Mononuclear cell (primary cell): Measurements from ENCODE around the gene GPAT3. TPM values are rescaled to one million over a fixed set of nuclear protein-coding genes. Genes with fewer than 3 reads are reported as not detected.
"Not testable (repeated sequence)": the region's sequence is repeated elsewhere in the genome, so short reads cannot be mapped to it uniquely, and the experiment has no call there.

ENCODE experiments used
- H3K27me3 ChIP-seq: 2 replicates; pipeline ENCODE4 v1.6.0; 2011; ENCODE audit warnings: low read length, control low read depth; ENCODE audit not compliant: insufficient read depth
- H3K4me1 ChIP-seq: 2 replicates; pipeline ENCODE4 v1.5.1; 2011; ENCODE audit warnings: mild to moderate bottlenecking, low read length, control low read depth; ENCODE audit not compliant: insufficient read depth
- H3K4me3 ChIP-seq: 2 replicates; pipeline ENCODE4 v1.5.1; 2011; ENCODE audit warnings: mild to moderate bottlenecking, low read length, moderate library complexity
- H3K9me3 ChIP-seq: 2 replicates; pipeline ENCODE4 v1.5.1; 2011; ENCODE audit warnings: low read depth, mild to moderate bottlenecking, control low read depth, low read length
- total RNA-seq: library from RNA; depleted of rRNA; stranded (reverse); fragments of >200 nt; gene quantifications from one replicate; pipeline ENCODE4 v1.2.3, GENCODE V29; 2012

GPAT3 gene
- total RNA-seq, result 10.1 TPM

DNA sequence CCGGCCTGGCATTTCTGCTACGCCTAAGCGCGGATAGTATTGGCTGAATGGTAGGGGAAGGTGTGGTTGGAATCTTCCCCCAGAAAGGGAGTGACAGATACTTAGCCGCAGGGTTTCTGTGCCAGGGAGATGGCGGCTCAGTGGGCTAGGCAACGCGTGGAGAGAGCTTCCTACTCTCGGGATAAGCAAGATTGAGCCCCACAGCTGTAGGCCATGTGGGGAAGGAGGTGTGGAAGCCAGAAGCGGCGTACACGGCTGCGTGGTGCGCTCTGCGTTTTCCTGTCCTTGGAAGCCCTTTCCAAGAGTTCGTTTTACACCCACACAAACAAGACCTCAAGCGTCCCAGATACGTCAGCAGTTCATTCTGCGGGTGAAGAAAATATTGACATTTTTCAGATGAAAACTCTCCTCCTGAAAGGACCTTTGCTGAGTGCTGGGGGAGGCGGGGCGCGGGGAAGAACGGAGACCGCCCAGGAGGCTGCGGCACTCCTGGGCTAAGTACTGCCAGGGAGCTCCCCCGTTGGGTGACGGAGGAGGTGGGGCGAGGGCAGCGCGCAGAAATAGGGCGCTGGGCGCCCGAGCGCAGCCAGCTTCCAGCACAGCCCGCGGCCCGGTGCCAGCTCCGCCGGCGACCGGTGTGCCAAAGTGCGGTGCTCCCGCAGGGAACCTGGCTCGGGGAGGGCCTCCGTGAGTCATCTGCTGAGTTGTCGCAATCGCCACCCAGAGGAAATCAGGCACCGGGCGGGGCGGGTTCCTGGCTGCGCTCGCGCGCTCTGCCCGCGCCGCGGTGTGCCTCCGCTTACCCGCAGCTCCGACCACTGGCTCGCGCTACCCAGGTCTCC, at the start of gene GPAT3:
GPAT3 (plus strand) TSS at position 589 of the 842 bp plus-strand sequence. CDS start 515 bp downstream, outside the sequence.
- Histone ChIP-seq H3K4me3 (peak within 1 kb of the TSS; percentile 77), H3K4me1 (peaks cover 33% of the 10 kb centered on the region), H3K9me3 (no peaks in the 10 kb centered on the region), H3K27me3 (peaks cover 36% of the 10 kb centered on the region)

- H3K4me1 ChIP-seq, result peaks cover 13% of the 10 kb centered on the region
- H3K9me3 ChIP-seq, result no peaks in the 10 kb centered on the region
- H3K27me3 ChIP-seq, result no peaks in the 10 kb centered on the region
- no peak overlapping the region for H3K4me3 ChIP-seq
These were observed 49.3 kb upstream of the GPAT3 start for GRCh38 chr4:83486457-83487129.

DNA sequence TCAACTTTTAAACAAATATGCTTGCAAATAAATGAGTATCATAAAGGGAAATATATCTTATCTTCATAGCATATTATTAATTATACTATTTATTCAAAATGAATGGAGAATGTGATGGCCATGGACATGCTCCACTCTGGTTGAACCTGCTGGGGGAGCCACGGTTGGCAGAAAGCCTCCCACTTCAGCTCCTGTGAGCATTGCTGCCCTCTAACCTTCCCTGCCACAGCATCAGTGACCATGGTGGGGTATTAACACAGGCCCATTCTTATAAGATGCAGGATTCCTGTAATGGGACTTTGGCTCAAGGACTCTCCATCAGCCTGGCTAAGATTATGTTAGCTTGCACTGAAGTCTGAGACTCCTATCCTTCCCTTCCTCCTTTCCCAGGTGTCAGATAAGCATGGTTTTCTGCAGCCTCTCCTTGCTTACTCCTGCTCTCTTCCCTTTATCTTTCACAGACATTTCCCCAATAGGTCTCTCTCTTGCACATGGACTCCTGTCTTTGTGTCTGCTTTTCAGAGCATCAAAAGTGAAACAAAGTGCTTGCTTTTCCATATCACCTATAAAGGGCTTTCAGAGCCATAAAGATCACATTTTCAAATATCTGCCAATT, 46.1 kb upstream of the GPAT3 start:
- H3K9me3 ChIP-seq, result no peaks in the 10 kb centered on the region
- H3K4me1 ChIP-seq, result peaks cover 6% of the 10 kb centered on the region
- H3K27me3 ChIP-seq, result no peaks in the 10 kb centered on the region
- H3K4me3 ChIP-seq, result no peak overlapping the region

DNA sequence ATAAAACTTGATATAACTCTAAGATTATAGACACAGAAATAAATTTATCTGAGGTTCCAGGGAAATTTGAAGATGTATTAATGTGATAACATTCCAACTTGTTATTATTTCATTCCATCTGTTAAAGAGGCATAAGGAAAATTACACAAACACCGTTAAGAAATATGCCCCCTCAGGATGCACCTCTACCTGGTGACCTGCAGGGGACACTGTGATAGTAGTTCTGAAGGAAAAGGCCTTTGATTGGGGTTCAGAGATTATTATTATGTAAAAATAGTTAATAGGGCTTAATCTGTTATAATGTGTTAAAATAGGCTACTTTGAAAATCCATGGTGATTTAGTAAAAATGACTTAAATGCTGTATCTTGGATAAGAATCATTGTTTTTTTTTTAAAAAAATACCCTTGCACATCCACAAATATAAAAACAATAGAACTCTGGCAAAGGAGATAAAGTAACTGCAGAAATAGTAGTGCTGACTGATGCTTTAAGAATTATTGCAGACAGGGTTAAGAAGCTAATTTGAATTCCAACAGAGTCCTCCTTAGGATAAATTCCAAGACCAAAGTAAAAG, 44.9 kb upstream of the GPAT3 start:
- H3K27me3 ChIP-seq, result no peaks in the 10 kb centered on the region
- H3K4me3 ChIP-seq, result no peak overlapping the region
- H3K9me3 ChIP-seq, result no peaks in the 10 kb centered on the region
- H3K4me1 ChIP-seq, result no peaks in the 10 kb centered on the region

- not testable (repeated sequence) for H3K4me3 ChIP-seq, H3K4me1 ChIP-seq, H3K27me3 ChIP-seq, H3K9me3 ChIP-seq
These were observed 39.6 kb upstream of the GPAT3 start for GRCh38 chr4:83496085-83496917.

GRCh38 chr4:83498187-83498586, 37.7 kb upstream of the GPAT3 start:
- Histone ChIP-seq H3K4me1 (no peaks in the 10 kb centered on the region), H3K27me3 (no peaks in the 10 kb centered on the region), H3K4me3 (no peak overlapping the region), H3K9me3 (no peaks in the 10 kb centered on the region)

DNA sequence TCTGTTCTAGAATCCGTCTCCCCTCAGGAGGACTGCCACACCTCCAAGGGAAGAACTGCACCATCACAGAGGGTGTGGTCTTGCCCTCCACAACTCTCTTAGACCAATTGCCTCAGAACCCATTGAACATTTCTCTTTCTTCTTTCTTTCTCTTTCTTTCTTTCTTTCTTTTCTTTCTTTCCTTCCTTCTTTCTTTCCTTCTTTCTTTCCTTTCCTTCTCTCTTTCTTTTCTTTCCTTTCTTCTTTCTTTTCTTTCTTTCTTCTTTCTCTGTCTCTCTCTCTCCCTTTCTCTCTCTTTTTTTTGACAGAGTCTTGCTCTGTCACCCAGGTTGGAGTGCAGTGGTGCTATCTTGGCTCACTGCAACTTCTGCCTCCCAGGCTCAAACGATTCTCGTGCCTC, 34.2 kb upstream of the GPAT3 start:
- H3K4me3 ChIP-seq, H3K27me3 ChIP-seq, H3K9me3 ChIP-seq, H3K4me1 ChIP-seq: not testable (repeated sequence)

- Histone ChIP-seq H3K4me3 (no peak overlapping the region), H3K27me3 (no peaks in the 10 kb centered on the region), H3K4me1 (peaks cover 8% of the 10 kb centered on the region), H3K9me3 (no peaks in the 10 kb centered on the region)
These were observed 31.9 kb upstream of the GPAT3 start for GRCh38 chr4:83503974-83504373.

- Histone ChIP-seq H3K9me3 (no peaks in the 10 kb centered on the region), H3K4me1 (peaks cover 8% of the 10 kb centered on the region), H3K4me3 (no peak overlapping the region), H3K27me3 (no peaks in the 10 kb centered on the region)
These were observed 31.4 kb upstream of the GPAT3 start for GRCh38 chr4:83504503-83504902.

- Histone ChIP-seq H3K4me1 (peaks cover 8% of the 10 kb centered on the region), H3K9me3 (no peaks in the 10 kb centered on the region), H3K4me3 (no peak overlapping the region), H3K27me3 (no peaks in the 10 kb centered on the region)
These were observed 30.9 kb upstream of the GPAT3 start for GRCh38 chr4:83504996-83505395.

GRCh38 chr4:83509156-83509585, 26.7 kb upstream of the GPAT3 start:
- not testable (repeated sequence) for H3K9me3 ChIP-seq, H3K27me3 ChIP-seq, H3K4me1 ChIP-seq, H3K4me3 ChIP-seq

- Histone ChIP-seq H3K4me1 (no peaks in the 10 kb centered on the region), H3K4me3 (no peak overlapping the region), H3K27me3 (no peaks in the 10 kb centered on the region), H3K9me3 (no peaks in the 10 kb centered on the region)
These were observed 25.5 kb upstream of the GPAT3 start for GRCh38 chr4:83510442-83510841.

- no peak overlapping the region for H3K4me3 ChIP-seq
- no peaks in the 10 kb centered on the region for H3K4me1 ChIP-seq
- H3K27me3 ChIP-seq, result no peaks in the 10 kb centered on the region
- no peaks in the 10 kb centered on the region for H3K9me3 ChIP-seq
These were observed 19.7 kb upstream of the GPAT3 start for GRCh38 chr4:83516042-83516772.

GRCh38 chr4:83522239-83522638, 13.7 kb upstream of the GPAT3 start:
- no peaks in the 10 kb centered on the region for H3K27me3 ChIP-seq
- H3K4me1 ChIP-seq, result no peaks in the 10 kb centered on the region
- H3K4me3 ChIP-seq, result no peak overlapping the region
- H3K9me3 ChIP-seq, result no peaks in the 10 kb centered on the region
